ENCODE results near the gene SFXN2. TPM values are rescaled to one million over a fixed set of nuclear protein-coding genes. Genes with fewer than 3 reads are reported as not detected.
"Not testable (repeated sequence)": the region's sequence is repeated elsewhere in the genome, so short reads cannot be mapped to it uniquely, and the experiment has no call there.

Gene SFXN2
- polyA plus RNA-seq, 2 of the 4 experiments (the other 2 are of a cell fraction) = 5.6 to 7.4 TPM

DNA sequence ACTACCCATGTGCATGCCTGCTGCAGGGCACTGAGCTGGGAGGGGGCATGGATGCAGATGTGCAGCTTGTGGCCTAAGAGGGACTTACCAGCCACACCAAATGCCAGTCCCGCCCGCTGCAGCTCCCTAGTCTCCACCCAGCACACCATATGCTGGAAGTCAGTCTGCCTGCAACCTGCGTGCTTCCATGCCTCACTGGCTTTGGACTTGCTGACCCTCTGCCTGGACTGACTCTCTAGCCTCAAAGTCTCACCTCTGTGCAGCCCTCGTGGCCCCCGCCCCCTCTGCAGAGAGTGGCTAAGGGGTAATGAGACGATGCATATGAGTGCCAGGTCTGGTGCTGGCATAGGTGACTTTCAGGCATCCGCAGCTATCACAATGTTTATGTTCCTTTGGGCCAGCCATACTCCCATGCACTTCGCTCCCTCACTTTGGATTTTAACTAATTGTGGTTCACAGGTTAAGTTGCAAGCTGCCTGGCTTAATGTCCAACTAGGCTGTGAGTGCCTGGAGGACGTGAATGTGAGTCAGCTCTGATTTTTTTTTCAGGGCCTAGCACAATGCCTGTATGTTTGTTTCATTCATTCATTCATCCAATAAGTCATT lies 48.4 kb upstream of the SFXN2 start:
- no peak for TF ChIP-seq EP300 (IDR thresholded peaks at IDR 0.05)
- TF ChIP-seq RCOR1 (IDR thresholded peaks at IDR 0.05; ENCODE audit: low read depth, low read length) = no peak
- TF ChIP-seq EHMT2 (IDR thresholded peaks at IDR 0.05; ENCODE audit: low read depth) = no peak
- no peak for TF ChIP-seq SMC3 (IDR thresholded peaks at IDR 0.05)
- POLR2A ChIA-PET = no interaction called here
- CTCF ChIA-PET = interaction anchor here (1.0 to 7.8 kb wide), 4 partner anchors 12 to 51 kb away, joined by 3 to 71 read pairs (median 8); partner anchors contain the start of genes ARL3, SFXN2 and TRIM8
- no peak overlapping the region for H3K4me2 ChIP-seq
- H3K9me3 ChIP-seq = no peaks in the 10 kb centered on the region
- H3K4me3 ChIP-seq = no peak overlapping the region
- ATAC-seq (no peak), FAIRE-seq (no peak), DNase-seq (ENCODE audit: low read depth in 1 of 2, low spot score in 1 of 2) (no peak)
- peaks cover 30% of the 10 kb centered on the region for H3K4me1 ChIP-seq
- WGBS (ENCODE audit: missing lambda C conversion rate) = 78% methylated on average over 9 of the region's 9 CpGs
- no peak overlapping the region for H3K27ac ChIP-seq

DNA sequence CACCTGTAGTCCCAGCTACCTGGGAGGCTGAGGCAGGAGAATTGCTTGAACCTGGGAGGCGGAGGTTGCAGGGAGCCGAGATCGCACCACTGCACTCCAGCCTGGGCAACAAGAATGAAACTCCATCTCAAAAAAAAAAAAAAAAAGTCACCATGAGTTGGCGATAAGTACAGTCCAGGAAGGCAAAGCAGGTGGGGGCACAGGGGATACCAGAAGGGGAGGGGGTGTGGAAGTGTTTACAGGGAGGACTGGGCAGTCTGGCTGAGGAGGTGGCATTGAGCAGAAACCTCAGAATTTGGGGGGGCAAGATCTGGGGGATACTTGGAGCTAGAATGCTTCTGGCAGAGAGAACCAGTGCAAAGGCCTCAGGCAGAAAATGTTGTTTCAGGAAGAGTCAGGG lies 47.0 kb upstream of the SFXN2 start:
- FAIRE-seq; ATAC-seq; DNase-seq (ENCODE audit: low read depth in 1 of 2, low spot score in 1 of 2); POLR2A ChIA-PET; H3K4me3 ChIP-seq; H3K9me3 ChIP-seq; H3K4me2 ChIP-seq: not testable (repeated sequence)
- CTCF ChIA-PET = interaction anchor here (0.7 to 7.8 kb wide), 3 partner anchors 11 to 352 kb away, joined by 3 to 71 read pairs (median 25); no protein-coding TSS in a partner anchor
- Histone ChIP-seq H3K4me1 (peaks cover 30% of the 10 kb centered on the region), H3K27ac (peak overlapping the region; percentile 43 to 70; a peak in 4 of 6 replicates)
- 94% methylated on average over 4 of the region's 4 CpGs for WGBS (ENCODE audit: missing lambda C conversion rate)

DNA sequence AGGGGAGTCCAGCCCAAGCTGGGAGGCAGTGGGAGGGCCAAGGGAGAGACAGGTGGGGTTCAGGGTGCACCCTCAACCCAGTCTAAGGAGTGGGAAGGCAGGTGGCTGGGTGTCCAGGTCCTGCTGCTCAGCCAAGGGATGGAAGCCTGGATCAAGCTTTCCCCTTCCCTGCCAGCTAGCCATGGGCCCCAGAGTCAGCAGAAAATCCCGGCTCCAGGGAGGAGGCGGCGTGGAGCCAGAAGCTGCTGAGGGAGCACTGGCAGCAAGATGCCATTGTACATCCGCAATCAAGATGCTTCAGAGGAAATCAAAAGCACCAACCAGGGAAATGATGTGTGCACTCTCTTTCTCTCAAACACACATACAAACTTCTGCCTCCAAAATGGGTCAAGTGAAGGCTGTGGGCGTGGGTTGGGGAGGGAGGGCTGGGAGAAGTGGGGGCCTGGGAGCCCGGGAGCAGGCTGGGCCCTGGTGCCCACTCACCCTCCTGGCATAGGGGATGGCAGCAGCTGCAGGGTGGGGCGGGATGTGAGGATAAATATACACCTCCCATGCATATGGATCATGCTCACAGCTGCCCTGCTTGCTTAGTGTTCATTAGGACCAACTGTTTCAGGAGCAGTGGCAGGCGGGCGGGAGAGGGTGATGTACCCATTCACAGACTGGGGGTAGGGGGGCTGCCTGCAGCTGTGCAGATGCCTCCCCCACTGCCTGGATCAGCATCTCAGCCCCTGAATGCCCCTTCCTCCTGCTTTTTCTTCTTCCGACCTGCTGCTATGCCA lies 45.9 kb upstream of the SFXN2 start:
- Histone ChIP-seq H3K4me1 (peaks cover 30% of the 10 kb centered on the region), H3K4me2 (no peak overlapping the region), H3K27ac (peak overlapping the region; percentile 63 to 69; a peak in 3 of 6 replicates), H3K4me3 (no peak overlapping the region), H3K9me3 (no peaks in the 10 kb centered on the region)
- ChIA-PET POLR2A (no interaction called here), CTCF (interaction anchor here (1.1 to 7.8 kb wide), 6 partner anchors 8 to 45 kb away, joined by 3 to 71 read pairs (median 18); partner anchors contain the start of gene TRIM8)
- FAIRE-seq (no peak), DNase-seq (ENCODE audit: low read depth in 1 of 2, low spot score in 1 of 2) (no peak), ATAC-seq (peak; percentile 5 to 17; a peak in 3 of 6 replicates)
- 96% methylated on average over 8 of the region's 10 CpGs for WGBS (ENCODE audit: missing lambda C conversion rate)
- no peak for TF ChIP-seq HOXB13 (CRISPR knock-in tag; IDR thresholded peaks at IDR 0.05; ENCODE audit: low read depth)
- no peak for TF ChIP-seq GATA3 (IDR thresholded peaks at IDR 0.05; ENCODE audit: borderline replicate concordance)

DNA sequence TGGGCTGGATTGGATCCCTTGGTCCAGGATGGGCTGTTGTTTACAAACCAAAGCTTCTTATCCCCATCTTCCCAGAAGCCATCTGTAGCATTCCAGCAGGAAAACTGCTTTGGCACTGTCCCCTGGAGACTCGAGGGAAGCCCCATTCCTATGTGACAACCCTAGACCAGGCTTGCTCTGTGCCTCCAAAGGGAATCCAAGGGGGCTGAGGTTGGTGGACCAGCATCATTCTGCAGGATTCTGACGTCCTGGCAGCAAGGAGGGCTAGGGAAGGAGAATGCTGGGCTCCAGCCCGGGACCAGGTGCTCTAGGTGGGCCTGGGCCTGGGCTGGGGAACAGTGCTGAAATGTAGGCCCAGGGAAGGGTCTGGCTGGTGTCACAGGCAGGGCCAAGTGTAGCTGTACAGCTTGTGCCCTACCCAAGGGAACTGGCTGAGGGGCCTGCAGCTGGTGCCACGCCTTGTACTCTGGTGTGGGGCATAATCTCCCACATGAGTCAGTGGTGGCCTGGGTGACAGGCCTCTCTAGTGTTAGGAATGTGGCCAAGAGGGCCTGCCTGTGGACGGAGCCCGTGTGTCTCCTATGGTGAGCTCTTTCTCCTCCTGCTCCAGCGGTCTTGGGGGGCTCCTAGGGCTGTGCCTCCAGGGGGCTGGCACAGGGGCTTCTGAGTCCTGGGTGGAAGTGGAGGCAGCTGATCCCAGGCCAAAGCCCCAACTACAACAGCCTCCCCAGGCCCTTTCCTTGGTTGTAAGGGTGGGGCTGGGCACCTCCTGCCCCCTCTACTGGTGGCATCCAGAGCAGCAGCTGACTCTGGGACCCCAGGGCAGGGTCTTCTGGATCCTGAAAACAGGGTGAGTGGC lies 45.0 kb upstream of the SFXN2 start:
- POLR2A ChIA-PET = interaction anchor here (0.9 to 1.1 kb wide), 2 partner anchors 24 to 74 kb away, joined by 3 read pairs; partner anchors contain the start of gene WBP1L

More for the DNA sequence above, 45.0 kb upstream of the SFXN2 start:
- WGBS (ENCODE audit: missing lambda C conversion rate) = 59% methylated on average over 6 of the region's 7 CpGs
- peak; percentile 34 to 44 for DNase-seq (ENCODE audit: low read depth in 1 of 2, low spot score in 1 of 2)
- Histone ChIP-seq H3K4me1 (peaks cover 30% of the 10 kb centered on the region), H3K4me3 (no peak overlapping the region), H3K9me3 (no peaks in the 10 kb centered on the region), H3K4me2 (peak overlapping the region; percentile 33), H3K27ac (peak overlapping the region; percentile 63 to 69; a peak in 5 of 6 replicates)
- ATAC-seq = peak; percentile 60 to 78
- peak in 1 of 2 experiments; percentile 31; a peak in 2 of 5 replicates for TF ChIP-seq RAD21 (conservative IDR thresholded peaks at IDR 0.05 in 1 of 2, IDR thresholded peaks at IDR 0.05 in 1 of 2)
- TF ChIP-seq, protein P1, sequence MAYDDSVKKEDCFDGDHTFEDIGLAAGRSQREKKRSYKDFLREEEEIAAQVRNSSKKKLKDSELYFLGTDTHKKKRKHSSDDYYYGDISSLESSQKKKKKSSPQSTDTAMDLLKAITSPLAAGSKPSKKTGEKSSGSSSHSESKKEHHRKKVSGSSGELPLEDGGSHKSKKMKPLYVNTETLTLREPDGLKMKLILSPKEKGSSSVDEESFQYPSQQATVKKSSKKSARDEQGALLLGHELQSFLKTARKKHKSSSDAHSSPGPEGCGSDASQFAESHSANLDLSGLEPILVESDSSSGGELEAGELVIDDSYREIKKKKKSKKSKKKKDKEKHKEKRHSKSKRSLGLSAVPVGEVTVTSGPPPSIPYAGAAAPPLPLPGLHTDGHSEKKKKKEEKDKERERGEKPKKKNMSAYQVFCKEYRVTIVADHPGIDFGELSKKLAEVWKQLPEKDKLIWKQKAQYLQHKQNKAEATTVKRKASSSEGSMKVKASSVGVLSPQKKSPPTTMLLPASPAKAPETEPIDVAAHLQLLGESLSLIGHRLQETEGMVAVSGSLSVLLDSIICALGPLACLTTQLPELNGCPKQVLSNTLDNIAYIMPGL (CRISPR knock-in tag; IDR thresholded peaks at IDR 0.05; ENCODE audit: borderline replicate concordance) = no peak
- TF ChIP-seq, protein P2, sequence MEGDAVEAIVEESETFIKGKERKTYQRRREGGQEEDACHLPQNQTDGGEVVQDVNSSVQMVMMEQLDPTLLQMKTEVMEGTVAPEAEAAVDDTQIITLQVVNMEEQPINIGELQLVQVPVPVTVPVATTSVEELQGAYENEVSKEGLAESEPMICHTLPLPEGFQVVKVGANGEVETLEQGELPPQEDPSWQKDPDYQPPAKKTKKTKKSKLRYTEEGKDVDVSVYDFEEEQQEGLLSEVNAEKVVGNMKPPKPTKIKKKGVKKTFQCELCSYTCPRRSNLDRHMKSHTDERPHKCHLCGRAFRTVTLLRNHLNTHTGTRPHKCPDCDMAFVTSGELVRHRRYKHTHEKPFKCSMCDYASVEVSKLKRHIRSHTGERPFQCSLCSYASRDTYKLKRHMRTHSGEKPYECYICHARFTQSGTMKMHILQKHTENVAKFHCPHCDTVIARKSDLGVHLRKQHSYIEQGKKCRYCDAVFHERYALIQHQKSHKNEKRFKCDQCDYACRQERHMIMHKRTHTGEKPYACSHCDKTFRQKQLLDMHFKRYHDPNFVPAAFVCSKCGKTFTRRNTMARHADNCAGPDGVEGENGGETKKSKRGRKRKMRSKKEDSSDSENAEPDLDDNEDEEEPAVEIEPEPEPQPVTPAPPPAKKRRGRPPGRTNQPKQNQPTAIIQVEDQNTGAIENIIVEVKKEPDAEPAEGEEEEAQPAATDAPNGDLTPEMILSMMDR (IDR thresholded peaks at IDR 0.05) = peak; percentile 39; the same call in 2 of the 3 replicates
- no peak for FAIRE-seq
- CTCF ChIA-PET = interaction anchor here (0.6 to 7.8 kb wide), 16 partner anchors 8 to 58 kb away, joined by 3 to 71 read pairs (median 3); partner anchors contain the start of genes ARL3, SFXN2 and TRIM8
